IMR-90 (cell line): ENCODE results near the gene NDST3. TPM values are rescaled to one million over a fixed set of nuclear protein-coding genes. Genes with fewer than 3 reads are reported as not detected.

Experiments
- ATAC-seq: fragments of 200-7000 bp; cut with Tn5 transposase; 2 replicates; pipeline ENCODE4 v1.9.1; 2020; ENCODE audit warnings: low read depth, mild to moderate bottlenecking, moderate library complexity
- BruUV-seq: library from RNA; stranded (reverse); fragments of 400-500 nt; replicated peaks from 2 replicates; lab custom pipeline; 2021; lab: Mats Ljungman, UMichigan
- CTCF ChIA-PET: fragments of 300-600 bp; formaldehyde crosslinking; extraction: SDS; loops from one replicate; lab custom pipeline; 2021; ENCODE audit warnings: antibody characterized with exemption; lab: Yijun Ruan, JAX
- POLR2A ChIA-PET: fragments of 300-600 bp; sonication (Branson Sonifier 250); formaldehyde crosslinking; loops from one replicate; lab custom pipeline; 2022; ENCODE audit warnings: antibody characterized with exemption; ENCODE audit not compliant: unreplicated experiment; lab: Charles Lee
- DNase-seq: peaks from one replicate; pipeline ENCODE4 v3.0.0; 2013
- H2AFZ ChIP-seq: replicated peaks from 2 replicates; pipeline ENCODE3; 2013; ENCODE audit warnings: low read length, mild to moderate bottlenecking; ENCODE audit not compliant: poor library complexity
- H2AK5ac ChIP-seq: 2 replicates; pipeline ENCODE4 v1.6.1; 2013; ENCODE audit warnings: low read depth, low read length, inconsistent platforms
- H2AK9ac ChIP-seq: replicated peaks from 2 replicates; pipeline ENCODE3; 2013; ENCODE audit warnings: mild to moderate bottlenecking, low read depth, low read length, moderate library complexity; ENCODE audit not compliant: poor library complexity
- H2BK120ac ChIP-seq: 2 replicates; pipeline ENCODE4 v1.6.1; 2013; ENCODE audit warnings: low read depth, low read length, inconsistent platforms
- H2BK15ac ChIP-seq: 3 replicates; pipeline ENCODE4 v1.6.1; 2013; ENCODE audit warnings: low read depth, low read length, inconsistent platforms
- H2BK20ac ChIP-seq: 2 replicates; pipeline ENCODE4 v1.6.1; 2013; ENCODE audit warnings: low read depth, mild to moderate bottlenecking, inconsistent platforms, low read length, moderate library complexity
- H2BK5ac ChIP-seq: 2 replicates; pipeline ENCODE4 v1.6.1; 2013; ENCODE audit warnings: mild to moderate bottlenecking, low read depth, low read length, inconsistent platforms; ENCODE audit not compliant: poor library complexity, severe bottlenecking
- H3K14ac ChIP-seq: replicated peaks from 2 replicates; pipeline ENCODE4 v1.6.1; 2013; ENCODE audit warnings: low read depth, low read length, inconsistent platforms
- H3K18ac ChIP-seq: 2 replicates; pipeline ENCODE4 v1.6.1; 2013; ENCODE audit warnings: low read depth, low read length, control low read depth
- H3K23ac ChIP-seq: 2 replicates; pipeline ENCODE4 v1.6.1; 2013; ENCODE audit warnings: low read depth, low read length, inconsistent platforms
- H3K27ac ChIP-seq: 2 replicates; pipeline ENCODE4 v1.5.1; 2013; ENCODE audit warnings: mild to moderate bottlenecking, control low read depth, low read length; ENCODE audit not compliant: insufficient read depth
- H3K27me3 ChIP-seq: 2 replicates; pipeline ENCODE4 v1.6.1; 2013; ENCODE audit warnings: low read length; ENCODE audit not compliant: control insufficient read depth, insufficient read depth
- H3K36me3 ChIP-seq: 2 replicates; pipeline ENCODE4 v1.6.1; 2013; ENCODE audit warnings: low read length, mixed read lengths; ENCODE audit not compliant: control insufficient read depth, insufficient read depth
- H3K4ac ChIP-seq: 2 replicates; pipeline ENCODE4 v1.6.1; 2013; ENCODE audit warnings: low read depth, low read length, inconsistent platforms
- H3K4me1 ChIP-seq: 2 replicates; pipeline ENCODE4 v1.6.1; 2013; ENCODE audit warnings: low read length, mixed read lengths; ENCODE audit not compliant: control insufficient read depth, insufficient read depth
- H3K4me2 ChIP-seq: 2 replicates; pipeline ENCODE4 v1.6.1; 2013; ENCODE audit warnings: low read depth, mild to moderate bottlenecking, control low read depth, low read length, moderate library complexity
- H3K4me3 ChIP-seq: 2 replicates; pipeline ENCODE4 v1.5.1; 2013; ENCODE audit warnings: low read depth, mild to moderate bottlenecking, control low read depth, low read length, moderate library complexity; ENCODE audit not compliant: insufficient read depth
- H3K56ac ChIP-seq: 2 replicates; pipeline ENCODE4 v1.6.1; 2013; ENCODE audit warnings: low read length, inconsistent platforms; ENCODE audit not compliant: insufficient read depth; ENCODE audit errors: extremely low read depth
- H3K79me1 ChIP-seq, 2 experiments: 2 replicates each; pipeline ENCODE4 v1.6.1; 2013; ENCODE audit warnings: low read length in 2 of 2, inconsistent platforms in 1 of 2, low read depth in 1 of 2
- H3K9ac ChIP-seq: 2 replicates; pipeline ENCODE4 v1.6.1; 2013; ENCODE audit warnings: low read depth, low read length, control low read depth
- H3K9me1 ChIP-seq: 2 replicates; pipeline ENCODE4 v1.6.1; 2013; ENCODE audit warnings: low read length, inconsistent platforms; ENCODE audit not compliant: insufficient read depth
- H3K9me3 ChIP-seq: 2 replicates; pipeline ENCODE4 v1.6.1; 2013; ENCODE audit warnings: low read length; ENCODE audit not compliant: control insufficient read depth, insufficient read depth
- H4K20me1 ChIP-seq: 2 replicates; pipeline ENCODE4 v1.6.1; 2013; ENCODE audit warnings: low read length, inconsistent platforms; ENCODE audit not compliant: insufficient read depth
- H4K5ac ChIP-seq: 2 replicates; pipeline ENCODE4 v1.6.1; 2013; ENCODE audit warnings: mild to moderate bottlenecking, low read depth, low read length, control low read depth
- H4K8ac ChIP-seq, 2 experiments: 2 replicates each; pipeline ENCODE4 v1.6.1; 2013; ENCODE audit warnings: low read depth in 2 of 2, low read length in 2 of 2, control low read depth in 1 of 2, inconsistent platforms in 1 of 2
- H4K91ac ChIP-seq: 2 replicates; pipeline ENCODE4 v1.6.1; 2013; ENCODE audit warnings: low read depth, low read length, inconsistent platforms; ENCODE audit not compliant: insufficient read depth
- FOS ChIP-seq: fragments of 150-350 bp; IDR thresholded peaks from 2 replicates; pipeline ENCODE4 v1.6.1; 2016; ENCODE audit warnings: low read depth, low read length
- MAFK ChIP-seq: IDR thresholded peaks from 2 replicates; pipeline ENCODE4 v1.6.1; 2012; ENCODE audit warnings: low read depth, low read length, improper control_type of control experiment
- MAZ ChIP-seq: IDR thresholded peaks from 2 replicates; pipeline ENCODE4 v1.6.1; 2012; ENCODE audit warnings: low read depth, mild to moderate bottlenecking, low read length, improper control_type of control experiment, moderate library complexity, borderline replicate concordance
- NFE2L2 ChIP-seq: fragments of 150-350 bp; IDR thresholded peaks from 2 replicates; pipeline ENCODE4 v1.6.1; 2016; ENCODE audit warnings: low read depth, mild to moderate bottlenecking, low read length
- RAD21 ChIP-seq: IDR thresholded peaks from 2 replicates; pipeline ENCODE4 v1.6.1; 2012; ENCODE audit warnings: low read length, improper control_type of control experiment
- RCOR1 ChIP-seq: IDR thresholded peaks from 2 replicates; pipeline ENCODE4 v1.6.1; 2012; ENCODE audit warnings: mild to moderate bottlenecking, low read length, improper control_type of control experiment; ENCODE audit not compliant: insufficient replicate concordance
- USF2 ChIP-seq: fragments of 150-350 bp; IDR thresholded peaks from 2 replicates; pipeline ENCODE4 v1.6.1; 2017; ENCODE audit warnings: mild to moderate bottlenecking, antibody characterized with exemption, low read length, low read depth
- WGBS, 2 experiments: methylation state at CpG; one replicate each; pipeline versions ENCODE4 v1.1.5 to v1.1.7; 2013; ENCODE audit warnings: missing lambda C conversion rate in 2 of 2; ENCODE audit not compliant: insufficient read length in 1 of 2; ENCODE audit errors: extremely low coverage in 2 of 2; 5-methylcytosine and 5-hydroxymethylcytosine counted together
- dilution Hi-C: fragments of 300-500 bp; cut with HindIII; formaldehyde crosslinking; loops from one replicate; pipeline ENCODE4 v1.14.3; 2018; ENCODE audit warnings: low sequenced_read_pairs; ENCODE audit not compliant: unreplicated experiment
- in situ Hi-C: fragments of 300-500 bp; cut with MboI; formaldehyde crosslinking; loops from 3 replicates; pipeline ENCODE4 v1.14.3; 2019; ENCODE audit warnings: low sequenced_read_pairs, inconsistent platforms, mixed read lengths
- intact Hi-C: fragments of 100-400 bp; cut with micrococcal nuclease; formaldehyde crosslinking; loops from 2 replicates; pipeline ENCODE4 v1.10.0; 2022
- polyA plus RNA-seq, 3 experiments: library from polyadenylated mRNA; depleted of rRNA; stranded (reverse); fragments of >200 nt; gene quantifications; 2 replicates each; pipeline ENCODE4 v1.2.3, GENCODE V29; 2012; ENCODE audit warnings: low replicate concordance in 1 of 3
- total RNA-seq: library from RNA; depleted of rRNA; stranded (reverse); fragments of >200 nt; gene quantifications from 2 replicates; pipeline ENCODE4 v1.2.3, GENCODE V29; 2012

Gene NDST3
- total and polyA plus RNA-seq, 2 of the 4 experiments (the other 2 are of a cell fraction) = 0.10 to 0.18 TPM

- WGBS, 2 experiments = no CpG with 5 or more reads among the region's 1 CpG
- TF ChIP-seq USF2 = no peak
- TF ChIP-seq FOS = no peak
- TF ChIP-seq RCOR1 = no peak
- TF ChIP-seq NFE2L2 = no peak
- TF ChIP-seq MAFK = no peak
- TF ChIP-seq RAD21 = no peak
- TF ChIP-seq MAZ = no peak
- H3K4me1 ChIP-seq = no peaks in the 10 kb centered on the region
- H3K9me1 ChIP-seq = no peaks in the 10 kb centered on the region
- no peaks in the 10 kb centered on the region for H3K79me1 ChIP-seq
- ChIA-PET CTCF (interaction anchor here (0.6 kb wide), 1 partner anchor 12 kb away, joined by 3 read pairs; no protein-coding TSS in a partner anchor), POLR2A (no interaction called here)
- H4K5ac ChIP-seq = no peak overlapping the region
- H4K8ac ChIP-seq = no peak overlapping the region
- no peak overlapping the region for H3K18ac ChIP-seq
- no peak overlapping the region for H3K56ac ChIP-seq
- dilution Hi-C loops (no loop called here), in situ Hi-C loops (no loop called here), intact Hi-C loops (no loop called here)
- no peak overlapping the region for H2BK5ac ChIP-seq
- H2AK5ac ChIP-seq = no peak overlapping the region
- no peak overlapping the region for H3K4ac ChIP-seq
- ATAC-seq (no peak), DNase-seq (no peak)
- no peaks in the 10 kb centered on the region for H3K27me3 ChIP-seq
- H2AFZ ChIP-seq = no peak overlapping the region
- no peak overlapping the region for H2BK20ac ChIP-seq
- H2AK9ac ChIP-seq = no peak overlapping the region
- H3K14ac ChIP-seq = no peak overlapping the region
- H3K9me3 ChIP-seq = no peaks in the 10 kb centered on the region
- no TSS peak for BruUV-seq
- no peak overlapping the region for H2BK120ac ChIP-seq
- no peak overlapping the region for H3K4me3 ChIP-seq
- H4K91ac ChIP-seq = no peak overlapping the region
- no peak overlapping the region for H3K4me2 ChIP-seq
- H3K23ac ChIP-seq = no peak overlapping the region
- no peak overlapping the region for H2BK15ac ChIP-seq
- no peaks in the 10 kb centered on the region for H4K20me1 ChIP-seq
- H3K36me3 ChIP-seq = no peaks in the 10 kb centered on the region
- H3K27ac ChIP-seq = no peak overlapping the region
- H3K9ac ChIP-seq = no peak overlapping the region
These were observed 47.9 kb downstream of the NDST3 start for GRCh38 chr4:118082182-118082581.
